ENCODE data around the gene RBM28.

RBM28 gene

GRCh38 chr7:128278366-128278765, 65.3 kb downstream of the RBM28 start:
- no peak for DNase-seq

GRCh38 chr7:128275681-128276080, 68.0 kb downstream of the RBM28 start:
- DNase-seq, result no peak

GRCh38 chr7:128274884-128275603, 68.7 kb downstream of the RBM28 start:
- no peak for DNase-seq

- DNase-seq, result no peak
Measured at GRCh38 chr7:128274246-128274883, 69.3 kb downstream of the RBM28 start.

GRCh38 chr7:128271942-128272481, 71.7 kb downstream of the RBM28 start:
- no peak for DNase-seq

- DNase-seq, result no peak
Measured at GRCh38 chr7:128271471-128271941, 72.2 kb downstream of the RBM28 start.

- DNase-seq, result no peak
Measured at GRCh38 chr7:128270826-128271272, 72.9 kb downstream of the RBM28 start.

GRCh38 chr7:128268233-128268632, 75.5 kb downstream of the RBM28 start:
- no peak for DNase-seq

- no peak for DNase-seq
Measured at GRCh38 chr7:128267595-128267924, 76.1 kb downstream of the RBM28 start.

- peak; percentile 34 for DNase-seq
Measured at GRCh38 chr7:128266883-128267594, 76.7 kb downstream of the RBM28 start.

GRCh38 chr7:128266529-128266882, 77.2 kb downstream of the RBM28 start:
- no peak for DNase-seq

GRCh38 chr7:128265906-128266300, 77.8 kb downstream of the RBM28 start:
- DNase-seq, result no peak

GRCh38 chr7:128265156-128265905, 78.4 kb downstream of the RBM28 start:
- DNase-seq, result no peak

GRCh38 chr7:128264477-128264876, 79.2 kb downstream of the RBM28 start:
- DNase-seq, result no peak

GRCh38 chr7:128263420-128263819, 80.3 kb downstream of the RBM28 start:
- DNase-seq, result no peak

- no peak for DNase-seq
Measured at GRCh38 chr7:128262273-128263028, 81.3 kb downstream of the RBM28 start.

GRCh38 chr7:128260069-128260795, 83.5 kb downstream of the RBM28 start:
- DNase-seq, result no peak

GRCh38 chr7:128259131-128260061, 84.3 kb downstream of the RBM28 start:
- DNase-seq, result no peak

GRCh38 chr7:128257458-128257857, 86.2 kb downstream of the RBM28 start:
- no peak for DNase-seq

- DNase-seq, result no peak
Measured at GRCh38 chr7:128255271-128255670, 88.4 kb downstream of the RBM28 start.

Measured in T1000 (cell line).